GM23248 (cell line): Measurements from ENCODE around the gene ZNF445.

Experiments used
- EZH2 ChIP-seq: fragments of 200-600 bp; sonication (generic); IDR thresholded peaks from 2 replicates; pipeline ENCODE4 v1.6.1; 2018; ENCODE audit warnings: antibody characterized with exemption, mild to moderate bottlenecking; ENCODE audit not compliant: insufficient read depth, poor library complexity, severe bottlenecking
- EZH2phosphoT487 ChIP-seq: fragments of 200-600 bp; sonication (generic); IDR thresholded peaks from 2 replicates; pipeline ENCODE4 v1.6.1; 2018; ENCODE audit warnings: antibody characterized with exemption, moderate library complexity, mild to moderate bottlenecking, low read depth; ENCODE audit not compliant: insufficient read depth

GRCh38 chr3:44398853-44399252 lies 78.6 kb downstream of the ZNF445 start:
- TF ChIP-seq EZH2 (no peak), EZH2phosphoT487 (no peak)
